Raji (cell line): ENCODE data around the gene QARS1.

Experiments used
- POLR2A ChIP-seq: IDR thresholded peaks from 2 replicates; pipeline ENCODE4 v1.6.1; 2011; ENCODE audit warnings: low read depth, low read length, control low read depth; ENCODE audit not compliant: insufficient read depth

The QARS1 gene

DNA sequence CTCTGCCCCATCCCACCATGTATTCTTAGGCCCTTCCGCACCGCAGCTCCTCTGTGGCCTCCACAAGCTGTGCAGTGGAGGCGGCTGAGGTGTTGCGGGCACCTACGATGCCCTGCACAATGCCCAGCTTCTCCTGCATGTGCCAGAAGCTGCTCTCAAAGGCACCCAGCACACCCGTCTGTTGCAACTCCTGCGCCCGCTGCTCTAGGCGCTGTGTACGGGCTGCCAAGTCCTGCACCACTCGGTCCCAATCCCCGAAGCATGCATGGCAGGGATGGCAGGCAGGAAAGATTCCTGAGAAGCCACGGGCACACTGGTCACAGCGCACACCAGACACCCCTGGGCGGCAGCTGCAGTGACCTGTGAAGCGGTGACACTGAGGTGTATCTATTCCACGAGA is 19.1 kb upstream of the QARS1 start:
- no peak for TF ChIP-seq POLR2A

DNA sequence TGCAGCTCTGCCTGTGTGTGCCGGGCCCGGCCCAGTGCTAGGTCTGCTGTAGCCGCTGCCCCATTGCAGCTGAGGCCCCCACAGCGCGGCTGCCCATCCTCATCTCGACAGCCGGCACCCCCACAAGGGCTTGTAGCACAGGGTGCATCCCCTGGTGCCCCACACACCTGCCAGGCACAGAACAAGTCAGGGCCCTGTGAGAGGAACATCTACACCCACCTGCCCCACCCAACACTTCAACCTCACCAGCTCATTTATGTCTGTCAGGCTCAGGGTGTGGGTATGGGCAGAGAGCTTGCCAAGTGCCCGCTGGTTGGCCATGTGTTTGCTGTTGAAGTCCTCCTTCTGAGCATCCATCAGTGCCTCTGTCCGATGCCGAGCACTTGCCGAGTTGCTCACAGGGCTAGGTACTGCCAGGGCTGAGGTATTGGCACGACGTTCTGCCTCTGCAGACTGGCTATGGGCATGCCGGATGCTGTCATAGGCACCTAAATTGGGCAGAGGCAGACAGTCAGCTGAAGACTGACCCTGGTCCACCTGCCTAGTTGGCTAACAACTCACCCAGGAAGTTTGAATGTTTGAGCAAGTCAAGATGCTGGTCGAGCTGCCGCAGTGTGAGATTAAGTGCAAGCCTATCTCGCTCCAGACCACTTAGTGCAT is 18.5 kb upstream of the QARS1 start:
- no peak for TF ChIP-seq POLR2A

DNA sequence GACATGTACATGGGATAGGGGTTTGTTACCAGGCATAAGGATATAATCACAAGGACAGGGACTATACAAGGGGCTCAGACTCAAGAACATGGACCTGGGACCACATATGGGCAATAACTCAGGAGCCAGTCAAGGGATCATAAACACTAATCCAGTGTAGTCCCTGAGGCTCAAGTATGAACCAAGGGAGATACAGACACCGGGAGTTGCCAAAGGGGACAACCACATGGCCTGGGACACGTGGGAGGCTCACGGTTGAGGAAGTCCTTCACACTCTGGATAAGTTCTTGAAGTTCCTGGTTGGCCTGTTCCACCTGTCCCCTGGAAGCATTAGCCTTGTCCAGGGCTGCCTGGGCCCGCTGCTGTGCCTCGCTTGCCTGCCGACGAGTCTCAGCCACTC is 17.9 kb upstream of the QARS1 start:
- no peak for TF ChIP-seq POLR2A

DNA sequence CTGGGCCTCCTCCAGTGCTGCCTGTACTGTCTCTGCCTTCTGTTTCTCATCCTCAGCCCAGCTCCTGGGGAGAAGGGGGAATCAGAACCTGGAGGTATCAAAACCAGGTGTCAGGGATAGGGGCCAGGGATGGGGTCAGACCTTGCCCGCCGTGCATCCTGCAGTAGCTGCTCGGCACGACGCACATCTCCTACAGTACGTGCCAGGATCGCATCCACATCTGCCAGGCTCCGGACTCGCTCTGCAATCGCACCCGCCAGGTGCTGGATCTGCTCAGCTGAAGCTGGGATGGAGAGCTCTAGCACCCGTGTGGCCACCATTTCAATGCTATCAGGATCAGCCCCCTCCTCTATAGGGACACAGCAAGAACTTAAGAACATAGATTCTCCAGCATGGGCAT is 17.5 kb upstream of the QARS1 start:
- no peak for TF ChIP-seq POLR2A

GRCh38 chr3:49121132-49121736 is 16.7 kb upstream of the QARS1 start:
- TF ChIP-seq POLR2A, result no peak

- peak; percentile 93 for TF ChIP-seq POLR2A
These were observed 16.0 kb upstream of the QARS1 start, which contains the start of gene USP19 for GRCh38 chr3:49120438-49121131. Gene USP19, minus strand, starts transcription at chr3:49120823. Its CDS starts 1,678 bp downstream, at chr3:49119145.

DNA sequence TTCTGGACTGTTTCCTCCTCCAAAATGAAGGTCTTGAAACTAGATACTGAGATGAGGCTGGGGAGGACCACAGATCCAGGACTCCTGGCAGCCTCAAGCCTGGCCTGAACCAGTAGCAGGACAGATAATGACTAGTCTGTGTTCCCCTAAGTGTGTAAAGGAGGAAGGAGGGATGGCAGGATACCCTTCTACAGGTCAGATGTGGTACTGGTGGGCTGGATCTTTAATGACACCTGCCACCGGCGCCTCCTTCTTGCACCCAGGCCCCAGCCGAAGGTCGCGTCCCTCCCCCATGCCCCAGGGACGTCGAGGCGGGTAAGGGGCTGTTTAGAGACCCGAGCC is 15.5 kb upstream of the QARS1 start:
- no peak for TF ChIP-seq POLR2A

DNA sequence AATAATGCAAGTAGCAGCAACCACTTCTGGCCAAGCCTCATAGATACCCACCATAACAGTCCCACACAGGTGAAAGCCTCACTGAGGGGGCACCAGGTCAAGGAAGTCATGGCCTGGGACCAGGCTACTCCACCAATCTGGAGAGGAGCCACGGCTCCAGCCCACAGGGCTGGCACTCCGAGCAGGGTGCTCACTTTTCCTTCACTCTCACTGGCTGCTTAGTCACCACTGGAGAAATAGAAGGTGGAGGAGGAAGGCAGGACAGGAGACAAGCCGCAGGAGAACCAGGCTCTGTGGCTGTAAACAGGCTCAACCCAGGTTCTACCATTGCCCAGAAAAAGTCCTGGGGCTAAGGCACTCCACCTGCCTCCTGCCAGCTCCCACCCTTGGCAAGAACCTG is 14.9 kb upstream of the QARS1 start:
- TF ChIP-seq POLR2A, result no peak

DNA sequence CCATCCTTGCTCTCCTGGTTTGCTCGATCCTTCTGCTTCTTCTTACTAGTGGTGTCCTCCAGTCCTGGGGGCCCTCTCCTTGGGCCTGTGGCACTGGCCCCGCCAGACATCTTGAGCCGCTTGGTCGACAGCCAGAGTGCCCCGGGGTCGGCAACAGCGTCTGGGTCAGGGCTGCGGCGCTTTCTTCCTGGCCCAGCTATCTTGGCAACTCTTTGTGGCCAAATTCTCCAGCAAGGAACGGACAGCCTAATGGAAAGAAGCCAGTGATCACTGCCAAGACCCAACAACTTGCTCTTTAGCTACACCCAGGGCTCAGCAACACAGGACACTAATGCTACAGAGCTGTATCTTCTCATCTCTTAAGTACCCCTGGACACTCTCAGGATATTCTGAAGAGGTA is 14.5 kb upstream of the QARS1 start:
- TF ChIP-seq POLR2A, result no peak

DNA sequence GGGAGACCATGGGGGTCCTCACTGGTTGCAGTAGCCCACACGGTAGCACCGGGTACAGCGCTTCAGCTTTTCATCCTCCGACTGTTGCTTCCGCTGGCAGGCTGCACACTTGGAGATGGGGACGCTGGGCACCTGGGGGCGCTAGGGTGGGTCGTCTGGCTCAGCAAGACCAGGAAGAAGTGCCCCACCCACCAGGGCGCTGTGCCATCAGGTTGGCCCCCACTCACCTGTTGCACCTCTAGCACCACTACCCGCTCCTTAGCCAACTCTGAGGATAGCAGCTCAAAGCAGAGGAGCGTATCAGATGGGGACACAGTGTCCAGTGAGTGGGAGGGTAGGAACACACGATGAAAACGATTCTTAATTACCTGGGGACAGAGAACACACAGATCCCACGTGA is 7.7 kb upstream of the QARS1 start:
- TF ChIP-seq POLR2A, result no peak

DNA sequence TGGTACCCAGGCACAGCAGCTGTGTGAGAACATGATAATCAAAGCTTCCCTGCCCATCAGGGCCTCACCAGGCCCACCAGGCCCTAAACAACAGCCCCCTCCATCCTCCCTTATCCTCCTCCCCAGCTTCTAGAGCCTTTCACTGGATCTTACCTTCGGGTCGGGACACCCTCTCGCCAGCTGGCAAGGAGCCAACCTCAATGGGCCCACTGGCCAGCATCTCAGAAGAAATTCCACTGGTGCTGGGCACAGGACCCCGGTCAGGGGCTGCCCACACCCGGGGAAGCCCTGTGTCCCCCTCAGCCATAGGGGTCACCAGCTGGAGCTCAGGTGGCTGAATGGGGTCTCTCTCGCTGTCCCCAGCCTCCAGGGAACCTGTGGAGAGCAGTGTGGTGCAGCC is 6.8 kb upstream of the QARS1 start:
- TF ChIP-seq POLR2A, result no peak

GRCh38 chr3:49110780-49111179 is 6.2 kb upstream of the QARS1 start:
- TF ChIP-seq POLR2A, result no peak

GRCh38 chr3:49108346-49108745 is 3.8 kb upstream of the QARS1 start:
- no peak for TF ChIP-seq POLR2A

- no peak for TF ChIP-seq POLR2A
These were observed 518 bp downstream of the QARS1 start for GRCh38 chr3:49104052-49104426.

GRCh38 chr3:49100046-49100615 is 4.4 kb downstream of the QARS1 start:
- TF ChIP-seq POLR2A, result no peak
